Activated CD4-positive, alpha-beta T cell treated with anti-CD3 and anti-CD28 coated beads, Interleukin-2, amount 10 ng/mL, durations not matched to agents 7 days and 5 days (primary cell): Measurements from ENCODE around the gene MALSU1. TPM values are rescaled to one million over a fixed set of nuclear protein-coding genes. Genes with fewer than 3 reads are reported as not detected.

Source experiments
- CTCF ChIA-PET: fragments of 350-600 bp; sonication (Branson Sonifier 250); formaldehyde crosslinking; loops from one replicate; lab custom pipeline; 2021; ENCODE audit warnings: antibody characterized with exemption; lab: Charles Lee
- POLR2A ChIA-PET: fragments of 350-600 bp; sonication (Branson Sonifier 250); formaldehyde crosslinking; loops from one replicate; lab custom pipeline; 2021; ENCODE audit warnings: antibody characterized with exemption; lab: Charles Lee
- DNase-seq: peaks from one replicate; pipeline ENCODE4 v3.0.0-alpha.2; 2020
- H3K27ac Mint-ChIP-seq: one replicate; pipeline ENCODE4 v1.8.0; 2021; ENCODE audit warnings: mild to moderate bottlenecking, moderate library complexity, mixed read lengths
- H3K27me3 Mint-ChIP-seq: one replicate; pipeline ENCODE4 v1.8.0; 2021; ENCODE audit warnings: mixed read lengths
- H3K36me3 Mint-ChIP-seq: one replicate; pipeline ENCODE4 v1.8.0; 2021; ENCODE audit warnings: low read depth, mixed read lengths
- H3K4me1 Mint-ChIP-seq: one replicate; pipeline ENCODE4 v1.8.0; 2021; ENCODE audit warnings: mixed read lengths
- H3K4me3 Mint-ChIP-seq: one replicate; pipeline ENCODE4 v1.8.0; 2021; ENCODE audit warnings: mild to moderate bottlenecking, moderate library complexity, mixed read lengths
- H3K9me3 Mint-ChIP-seq: one replicate; pipeline ENCODE4 v1.8.0; 2021; ENCODE audit warnings: mixed read lengths
- total RNA-seq, 2 experiments: library from RNA; stranded (reverse); gene quantifications; one replicate each; pipeline ENCODE4 v1.2.3, GENCODE V29; 2021

MALSU1 gene
- total RNA-seq, 2 experiments from 2014 or later = 41.1 to 47.3 TPM

DNA sequence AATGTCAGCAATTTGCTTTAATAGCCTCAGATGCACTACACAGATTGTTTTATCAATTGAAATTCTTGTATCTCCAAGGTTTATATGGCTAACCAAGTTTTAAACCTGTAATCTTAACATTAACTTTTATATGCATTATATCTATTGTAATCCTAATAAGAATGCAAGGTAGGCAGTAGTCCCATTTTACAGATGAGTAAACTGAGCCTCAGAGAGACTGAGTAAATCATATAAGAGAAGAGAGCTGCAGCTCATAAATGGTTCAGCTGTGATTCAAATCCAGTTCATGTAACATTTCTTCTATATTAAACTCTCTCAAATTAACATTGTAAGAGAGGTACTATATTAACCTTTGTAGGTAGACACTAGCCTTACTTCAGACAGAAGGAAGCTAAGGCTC lies 44.0 kb downstream of the MALSU1 start:
- ChIA-PET POLR2A (interaction anchor here (0.6 kb wide), 1 partner anchor 458 kb away, joined by 5 read pairs; no protein-coding TSS in a partner anchor), CTCF (interaction anchor here (0.6 kb wide), 1 partner anchor 15 kb away, joined by 3 read pairs; no protein-coding TSS in a partner anchor)
- H3K27ac Mint-ChIP-seq = no peak overlapping the region
- H3K9me3 Mint-ChIP-seq = no peaks in the 10 kb centered on the region
- no peak for DNase-seq
- no peak overlapping the region for H3K4me3 Mint-ChIP-seq
- peaks cover 16% of the 10 kb centered on the region for H3K27me3 Mint-ChIP-seq
- H3K36me3 Mint-ChIP-seq = no peaks in the 10 kb centered on the region
- peaks cover 29% of the 10 kb centered on the region for H3K4me1 Mint-ChIP-seq

- Mint-ChIP-seq H3K27ac (no peak overlapping the region), H3K9me3 (no peaks in the 10 kb centered on the region), H3K27me3 (peaks cover 14% of the 10 kb centered on the region), H3K4me3 (no peak overlapping the region), H3K36me3 (no peaks in the 10 kb centered on the region), H3K4me1 (peaks cover 29% of the 10 kb centered on the region)
- DNase-seq = no peak
- CTCF ChIA-PET = no interaction called here
- POLR2A ChIA-PET = interaction anchor here (0.6 kb wide), 1 partner anchor 458 kb away, joined by 5 read pairs; no protein-coding TSS in a partner anchor
These were observed 44.8 kb downstream of the MALSU1 start for GRCh38 chr7:23343806-23344475.

DNA sequence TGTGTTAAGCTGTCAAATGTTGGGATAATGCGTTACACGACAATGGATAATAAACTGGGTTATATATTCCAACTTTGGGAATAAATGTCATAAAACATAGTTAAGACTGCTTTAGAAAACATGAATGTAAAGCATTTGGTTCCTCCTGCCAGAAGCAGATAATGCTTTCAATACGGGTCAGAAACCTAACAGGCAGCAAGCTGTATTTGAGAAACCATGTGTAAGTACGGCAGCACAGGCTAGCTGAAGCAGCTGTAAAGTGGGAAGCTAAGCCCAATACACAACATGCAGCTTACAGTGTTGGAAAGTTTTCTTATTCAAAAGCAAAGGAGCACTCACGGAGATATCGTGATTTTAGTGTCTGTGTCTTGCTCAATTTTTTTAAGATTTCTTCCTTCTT lies 46.5 kb downstream of the MALSU1 start:
- Mint-ChIP-seq H3K4me1 (peaks cover 29% of the 10 kb centered on the region), H3K36me3 (no peaks in the 10 kb centered on the region), H3K27ac (peak overlapping the region; percentile 92), H3K4me3 (peak overlapping the region; percentile 71), H3K9me3 (no peaks in the 10 kb centered on the region), H3K27me3 (peaks cover 16% of the 10 kb centered on the region)
- ChIA-PET CTCF (interaction anchor here (0.5 to 1.3 kb wide), 4 partner anchors 10 to 231 kb away, joined by 3 to 5 read pairs (median 4); no protein-coding TSS in a partner anchor), POLR2A (no interaction called here)
- no peak for DNase-seq

- H3K9me3 Mint-ChIP-seq = no peaks in the 10 kb centered on the region
- peak overlapping the region; percentile 71 for H3K4me3 Mint-ChIP-seq
- peaks cover 21% of the 10 kb centered on the region for H3K27me3 Mint-ChIP-seq
- peaks cover 29% of the 10 kb centered on the region for H3K4me1 Mint-ChIP-seq
- peak; percentile 24 for DNase-seq
- no peaks in the 10 kb centered on the region for H3K36me3 Mint-ChIP-seq
- POLR2A ChIA-PET = interaction anchor here (0.6 kb wide), 1 partner anchor 86 kb away, joined by 3 read pairs; no protein-coding TSS in a partner anchor
- CTCF ChIA-PET = interaction anchor here (0.7 to 1.3 kb wide), 2 partner anchors 9 to 10 kb away, joined by 3 to 4 read pairs; no protein-coding TSS in a partner anchor
- H3K27ac Mint-ChIP-seq = peak overlapping the region; percentile 92
These were observed 47.2 kb downstream of the MALSU1 start for GRCh38 chr7:23346316-23346715.

DNA sequence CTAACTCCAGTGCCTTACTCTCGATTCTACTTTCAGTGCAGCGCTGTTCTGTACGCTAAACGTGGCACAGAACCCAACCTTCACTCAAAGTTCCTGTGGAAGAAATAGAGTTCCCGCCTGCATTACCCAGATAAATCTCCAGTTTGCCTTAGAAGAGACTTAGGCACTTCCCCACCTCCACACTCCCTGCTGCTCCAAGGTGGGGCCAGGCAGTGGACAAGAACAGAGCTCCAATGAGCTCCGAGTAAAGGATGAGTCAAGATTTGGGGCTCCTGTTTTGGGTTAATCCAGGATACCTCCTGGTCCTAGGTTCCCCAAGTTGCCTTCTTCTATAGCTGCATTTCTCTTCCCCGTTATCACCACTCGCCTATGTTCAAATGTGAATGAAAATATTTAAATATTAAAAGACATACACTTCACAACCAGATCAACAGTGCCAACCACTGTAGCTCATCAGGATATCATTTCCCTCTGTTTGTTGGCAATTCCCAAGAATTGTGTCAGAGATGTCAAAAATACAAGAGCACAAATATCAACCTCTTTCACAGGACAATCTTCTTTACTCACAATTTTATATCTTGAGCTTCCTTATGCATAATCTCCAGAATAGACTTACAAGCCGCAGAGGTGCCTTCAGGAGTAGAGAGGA lies 48.0 kb downstream of the MALSU1 start:
- peaks cover 29% of the 10 kb centered on the region for H3K4me1 Mint-ChIP-seq
- H3K27ac Mint-ChIP-seq = peak overlapping the region; percentile 79
- POLR2A ChIA-PET = no interaction called here
- CTCF ChIA-PET = interaction anchor here (0.8 to 2.0 kb wide), 3 partner anchors 10 to 34 kb away, joined by 4 to 7 read pairs (median 4); no protein-coding TSS in a partner anchor
- DNase-seq = no peak
- no peaks in the 10 kb centered on the region for H3K9me3 Mint-ChIP-seq
- H3K36me3 Mint-ChIP-seq = no peaks in the 10 kb centered on the region
- H3K4me3 Mint-ChIP-seq = peak overlapping the region; percentile 43
- H3K27me3 Mint-ChIP-seq = peaks cover 27% of the 10 kb centered on the region

GRCh38 chr7:23347682-23348180 lies 48.6 kb downstream of the MALSU1 start:
- CTCF ChIA-PET = interaction anchor here (0.8 to 2.0 kb wide), 3 partner anchors 10 to 34 kb away, joined by 4 to 7 read pairs (median 4); no protein-coding TSS in a partner anchor
- peak overlapping the region; percentile 79 for H3K27ac Mint-ChIP-seq
- POLR2A ChIA-PET = no interaction called here
- H3K27me3 Mint-ChIP-seq = peaks cover 25% of the 10 kb centered on the region
- H3K4me1 Mint-ChIP-seq = peaks cover 29% of the 10 kb centered on the region
- no peaks in the 10 kb centered on the region for H3K9me3 Mint-ChIP-seq
- H3K4me3 Mint-ChIP-seq = peak overlapping the region; percentile 43
- no peaks in the 10 kb centered on the region for H3K36me3 Mint-ChIP-seq
- no peak for DNase-seq

DNA sequence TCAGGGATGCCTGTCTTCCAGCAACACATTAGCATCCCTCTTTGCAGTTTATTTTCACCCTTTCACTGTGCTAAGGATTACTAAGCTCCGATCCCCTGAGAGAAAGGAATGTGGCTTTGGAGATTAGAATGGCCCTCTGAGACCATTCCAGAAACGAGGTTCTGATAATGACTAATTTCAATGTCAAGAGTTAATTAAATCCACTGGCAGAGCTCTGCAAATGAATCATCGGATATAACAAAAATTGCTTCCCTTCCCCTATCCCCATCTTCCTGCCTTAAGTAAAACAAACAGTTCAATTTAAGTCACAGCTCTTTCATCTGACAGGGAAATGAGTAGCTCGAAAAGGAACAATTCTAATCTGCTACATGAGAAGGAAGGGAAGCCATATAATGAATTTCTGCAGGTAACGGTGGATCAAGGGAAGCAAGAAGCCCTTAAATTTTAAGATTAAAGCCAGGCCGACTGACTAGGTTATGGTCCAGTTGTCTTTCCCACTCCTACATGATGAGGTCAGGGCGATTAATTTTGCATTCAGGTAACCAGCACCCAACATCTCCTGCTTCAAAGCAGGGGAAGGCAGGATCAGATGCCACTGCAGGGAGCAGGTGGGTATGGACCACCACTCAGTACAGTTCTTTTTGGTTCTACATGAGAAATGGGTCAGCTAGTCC lies 50.5 kb downstream of the MALSU1 start:
- no peak for DNase-seq
- H3K9me3 Mint-ChIP-seq = no peaks in the 10 kb centered on the region
- CTCF ChIA-PET = interaction anchor here (0.9 to 1.6 kb wide), 3 partner anchors 12 to 75 kb away, joined by 3 read pairs; no protein-coding TSS in a partner anchor
- H3K27ac Mint-ChIP-seq = no peak overlapping the region
- POLR2A ChIA-PET = no interaction called here
- H3K4me1 Mint-ChIP-seq = peaks cover 29% of the 10 kb centered on the region
- H3K27me3 Mint-ChIP-seq = peaks cover 34% of the 10 kb centered on the region
- H3K36me3 Mint-ChIP-seq = no peaks in the 10 kb centered on the region
- no peak overlapping the region for H3K4me3 Mint-ChIP-seq

- Mint-ChIP-seq H3K9me3 (no peaks in the 10 kb centered on the region), H3K4me3 (no peak overlapping the region), H3K4me1 (peaks cover 23% of the 10 kb centered on the region), H3K27ac (no peak overlapping the region), H3K27me3 (peaks cover 38% of the 10 kb centered on the region), H3K36me3 (no peaks in the 10 kb centered on the region)
- POLR2A ChIA-PET = no interaction called here
- no peak for DNase-seq
- CTCF ChIA-PET = interaction anchor here (0.5 to 1.6 kb wide), 6 partner anchors 9 to 155 kb away, joined by 3 to 4 read pairs (median 3); no protein-coding TSS in a partner anchor
These were observed 51.3 kb downstream of the MALSU1 start for GRCh38 chr7:23350466-23350865.

GRCh38 chr7:23353172-23353571 lies 54.0 kb downstream of the MALSU1 start:
- Mint-ChIP-seq H3K27ac (no peak overlapping the region), H3K9me3 (no peaks in the 10 kb centered on the region), H3K27me3 (peaks cover 44% of the 10 kb centered on the region), H3K4me3 (no peak overlapping the region), H3K4me1 (peaks cover 19% of the 10 kb centered on the region), H3K36me3 (no peaks in the 10 kb centered on the region)
- ChIA-PET CTCF (no interaction called here), POLR2A (no interaction called here)
- no peak for DNase-seq

GRCh38 chr7:23356168-23356567 lies 57.0 kb downstream of the MALSU1 start:
- Mint-ChIP-seq H3K9me3 (no peaks in the 10 kb centered on the region), H3K4me3 (no peak overlapping the region), H3K4me1 (peaks cover 19% of the 10 kb centered on the region), H3K27me3 (peaks cover 50% of the 10 kb centered on the region), H3K27ac (no peak overlapping the region), H3K36me3 (no peaks in the 10 kb centered on the region)
- ChIA-PET CTCF (interaction anchor here (0.7 to 1.2 kb wide), 4 partner anchors 10 to 96 kb away, joined by 3 to 4 read pairs (median 4); no protein-coding TSS in a partner anchor), POLR2A (no interaction called here)
- DNase-seq = no peak

DNA sequence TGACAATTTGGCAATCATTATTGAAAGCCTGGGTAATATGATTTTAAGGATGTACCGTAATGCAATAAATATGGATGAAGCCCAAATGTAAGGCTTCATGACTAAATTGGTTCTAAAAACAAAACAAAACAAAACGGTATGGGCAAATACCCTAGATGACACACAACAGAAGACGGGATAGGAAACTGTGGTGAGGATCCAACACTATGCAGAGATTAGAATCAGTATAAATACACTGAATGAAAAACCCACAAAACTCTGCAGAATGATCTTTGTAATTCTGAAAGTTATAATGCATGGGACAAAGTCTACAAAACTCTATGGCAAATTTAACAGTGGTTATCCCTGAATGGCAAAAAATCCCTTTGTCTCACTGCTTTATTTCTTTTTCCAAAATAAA lies 57.6 kb downstream of the MALSU1 start:
- Mint-ChIP-seq H3K27me3 (peaks cover 47% of the 10 kb centered on the region), H3K9me3 (no peaks in the 10 kb centered on the region), H3K4me3 (no peak overlapping the region), H3K27ac (peak overlapping the region; percentile 52), H3K4me1 (peaks cover 19% of the 10 kb centered on the region), H3K36me3 (no peaks in the 10 kb centered on the region)
- DNase-seq = peak; percentile 54
- ChIA-PET POLR2A (no interaction called here), CTCF (no interaction called here)
